ENCODE data around the gene RFXANK.
"Not testable (repeated sequence)": the region's sequence is repeated elsewhere in the genome, so short reads cannot be mapped to it uniquely, and the experiment has no call there.

Gene RFXANK

GRCh38 chr19:19170873-19171672 lies 21.0 kb upstream of the RFXANK start:
- Histone ChIP-seq H3K4me1 (ENCODE audit: insufficient read depth, low read length) (no peaks in the 10 kb centered on the region; the same call in 1 of the 2 replicates), H3K4me3 (ENCODE audit: low read length) (no peak overlapping the region; the same call in 1 of the 2 replicates), H3K27ac (ENCODE audit: low read depth, low read length) (no peak overlapping the region), H3K27me3 (ENCODE audit: insufficient read depth, low read length) (peaks cover 26% of the 10 kb centered on the region), H3K36me3 (ENCODE audit: insufficient read depth, low read length) (no peaks in the 10 kb centered on the region), H3K9me3 (ENCODE audit: insufficient read depth, low read depth, low read length) (no peaks in the 10 kb centered on the region), H3K9ac (ENCODE audit: low read depth, low read length) (no peak overlapping the region)
- WGBS, result 87% methylated on average over 6 of the region's 6 CpGs

DNA sequence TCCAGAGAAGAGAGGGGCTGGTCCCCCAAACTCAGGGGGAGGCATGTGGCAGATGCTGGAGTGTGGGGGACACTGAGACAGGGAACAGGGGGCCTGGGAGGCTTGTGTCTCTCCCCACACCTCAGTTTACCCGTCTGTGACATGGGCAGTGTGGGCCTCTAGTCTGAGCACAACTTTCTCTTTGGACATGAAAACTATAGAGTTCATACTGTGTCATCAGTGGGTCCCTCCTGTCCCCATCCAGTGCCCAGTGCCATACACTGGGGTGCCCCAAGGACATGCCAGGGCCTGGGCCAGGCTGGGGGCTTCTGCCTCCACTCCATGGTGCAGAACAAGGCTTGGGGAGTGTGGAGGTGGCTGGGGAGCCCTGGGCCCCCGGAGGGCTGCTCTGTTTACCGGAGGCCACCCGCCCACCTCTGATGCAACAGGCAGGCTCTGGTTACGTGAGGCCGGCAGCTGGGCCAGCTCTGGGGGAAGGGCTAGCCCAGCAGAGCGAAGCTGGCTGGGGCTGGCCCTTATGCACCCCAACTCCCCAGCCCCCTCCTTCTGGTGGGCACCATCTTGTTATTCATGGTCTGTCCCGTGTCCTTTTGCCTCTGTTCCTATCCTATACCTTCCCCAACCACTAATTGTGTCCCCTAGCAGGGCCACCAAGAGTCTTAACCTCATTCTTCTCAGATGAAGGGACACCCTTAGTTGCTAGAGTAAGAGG lies 20.1 kb upstream of the RFXANK start:
- Histone ChIP-seq H3K36me3 (ENCODE audit: insufficient read depth, low read length) (no peaks in the 10 kb centered on the region), H3K4me3 (ENCODE audit: low read length) (no peak overlapping the region), H3K9ac (ENCODE audit: low read depth, low read length) (no peak overlapping the region), H3K9me3 (ENCODE audit: insufficient read depth, low read depth, low read length) (no peaks in the 10 kb centered on the region), H3K27me3 (ENCODE audit: insufficient read depth, low read length) (peaks cover 26% of the 10 kb centered on the region), H3K4me1 (ENCODE audit: insufficient read depth, low read length) (no peaks in the 10 kb centered on the region; the same call in 1 of the 2 replicates), H3K27ac (ENCODE audit: low read depth, low read length) (no peak overlapping the region)
- WGBS, result 67% methylated on average over 8 of the region's 8 CpGs

DNA sequence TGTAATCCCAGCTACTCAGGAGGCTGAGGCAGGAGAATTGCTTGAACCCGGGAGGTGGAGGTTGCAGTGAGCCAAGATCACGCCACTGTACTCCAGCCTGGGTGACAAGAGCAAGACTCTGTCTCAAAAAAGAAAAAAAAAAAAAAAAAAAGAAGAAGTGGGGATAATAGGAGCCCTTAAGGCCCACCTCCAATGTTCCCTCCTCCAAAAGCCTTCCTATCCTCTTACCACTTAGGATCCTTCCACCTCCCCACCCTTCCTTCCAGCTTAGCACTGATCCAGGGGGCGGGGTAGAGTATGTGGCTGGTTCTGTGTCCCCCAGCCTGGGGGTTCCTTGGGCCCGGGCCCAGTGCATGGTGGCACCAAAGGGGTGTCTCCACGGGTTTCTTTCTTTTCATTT lies 18.8 kb upstream of the RFXANK start:
- peaks cover 26% of the 10 kb centered on the region for H3K27me3 ChIP-seq (ENCODE audit: insufficient read depth, low read length)
- not testable (repeated sequence) for H3K27ac ChIP-seq (ENCODE audit: low read depth, low read length); H3K4me1 ChIP-seq (ENCODE audit: insufficient read depth, low read length); H3K4me3 ChIP-seq (ENCODE audit: low read length); H3K9ac ChIP-seq (ENCODE audit: low read depth, low read length); H3K9me3 ChIP-seq (ENCODE audit: insufficient read depth, low read depth, low read length); H3K36me3 ChIP-seq (ENCODE audit: insufficient read depth, low read length)
- WGBS, result 88% methylated on average over 4 of the region's 5 CpGs

GRCh38 chr19:19176950-19177349 lies 15.1 kb upstream of the RFXANK start:
- peaks cover 3% of the 10 kb centered on the region for H3K36me3 ChIP-seq (ENCODE audit: insufficient read depth, low read length)
- WGBS, result 87% methylated on average over 8 of the region's 8 CpGs

GRCh38 chr19:19179548-19180441 lies 12.3 kb upstream of the RFXANK start:
- Histone ChIP-seq H3K4me1 (ENCODE audit: insufficient read depth, low read length) (no peaks in the 10 kb centered on the region), H3K4me3 (ENCODE audit: low read length) (no peak overlapping the region), H3K9ac (ENCODE audit: low read depth, low read length) (no peak overlapping the region; the same call in 1 of the 2 replicates), H3K27ac (ENCODE audit: low read depth, low read length) (no peak overlapping the region), H3K36me3 (ENCODE audit: insufficient read depth, low read length) (peaks cover 10% of the 10 kb centered on the region), H3K9me3 (ENCODE audit: insufficient read depth, low read depth, low read length) (no peaks in the 10 kb centered on the region), H3K27me3 (ENCODE audit: insufficient read depth, low read length) (no peaks in the 10 kb centered on the region)
- WGBS, result 92% methylated on average over 17 of the region's 17 CpGs

More at GRCh38 chr19:19176950-19177349, 15.1 kb upstream of the RFXANK start:
- Histone ChIP-seq H3K27me3 (ENCODE audit: insufficient read depth, low read length) (no peaks in the 10 kb centered on the region), H3K4me1 (ENCODE audit: insufficient read depth, low read length) (no peaks in the 10 kb centered on the region; the same call in 1 of the 2 replicates), H3K27ac (ENCODE audit: low read depth, low read length) (no peak overlapping the region), H3K9me3 (ENCODE audit: insufficient read depth, low read depth, low read length) (no peaks in the 10 kb centered on the region), H3K4me3 (ENCODE audit: low read length) (no peak overlapping the region), H3K9ac (ENCODE audit: low read depth, low read length) (no peak overlapping the region)

GRCh38 chr19:19181488-19181998 lies 10.5 kb upstream of the RFXANK start:
- no peak overlapping the region for H3K4me3 ChIP-seq (ENCODE audit: low read length)
- WGBS, result 95% methylated on average over 9 of the region's 9 CpGs
- no peak overlapping the region for H3K27ac ChIP-seq (ENCODE audit: low read depth, low read length)
- no peak overlapping the region for H3K9ac ChIP-seq (ENCODE audit: low read depth, low read length)
- no peaks in the 10 kb centered on the region for H3K9me3 ChIP-seq (ENCODE audit: insufficient read depth, low read depth, low read length)
- no peaks in the 10 kb centered on the region for H3K27me3 ChIP-seq (ENCODE audit: insufficient read depth, low read length)
- peaks cover 10% of the 10 kb centered on the region for H3K36me3 ChIP-seq (ENCODE audit: insufficient read depth, low read length)
- no peaks in the 10 kb centered on the region for H3K4me1 ChIP-seq (ENCODE audit: insufficient read depth, low read length)

DNA sequence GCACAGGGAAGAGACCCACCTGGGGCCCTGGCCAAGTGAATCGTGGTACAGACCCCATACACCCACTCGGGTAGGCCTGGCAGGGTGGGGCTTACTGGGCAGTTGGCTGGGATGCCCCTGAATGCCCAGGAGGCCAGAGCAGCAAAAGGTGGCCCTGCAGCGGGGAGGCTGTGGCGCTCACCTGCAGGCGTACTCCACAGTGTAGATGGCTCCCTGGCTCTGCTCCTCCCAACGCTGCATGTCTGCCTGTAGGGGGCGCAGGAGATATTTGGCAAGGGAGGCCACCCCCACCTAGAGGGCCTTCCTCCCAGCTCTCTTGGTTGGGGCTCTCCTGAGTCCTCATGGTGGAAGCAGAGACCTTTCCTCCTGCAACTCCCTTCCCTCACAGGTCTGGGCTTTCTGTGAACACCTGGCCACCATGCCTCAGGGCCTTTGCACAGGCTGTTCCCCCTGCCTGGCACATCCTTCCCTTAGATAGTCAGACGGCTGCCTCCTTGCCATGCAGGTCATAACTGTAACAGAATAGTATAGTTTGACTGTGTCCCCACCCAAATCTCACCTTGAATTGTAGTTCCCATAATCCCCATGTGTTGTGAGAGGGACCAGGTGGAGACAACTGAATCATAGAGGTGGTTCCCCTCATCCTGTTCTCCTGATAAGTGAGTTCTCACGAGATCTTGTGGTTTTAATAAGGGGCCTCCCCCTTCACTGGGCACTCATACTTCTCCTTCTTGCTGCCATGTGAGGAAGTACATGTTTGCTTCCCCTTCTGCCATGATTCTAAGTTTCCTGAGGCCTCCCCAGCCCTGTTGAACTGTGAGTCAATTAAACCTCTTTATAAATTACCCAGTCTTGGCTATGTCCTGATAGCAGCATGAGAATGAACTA lies 6.0 kb upstream of the RFXANK start:
- 55% methylated on average over 9 of the region's 9 CpGs for whole genome bisulfite sequencing
- no peaks in the 10 kb centered on the region for H3K9me3 ChIP-seq (ENCODE audit: insufficient read depth, low read depth, low read length)
- no peak overlapping the region for H3K9ac ChIP-seq (ENCODE audit: low read depth, low read length)
- H3K27me3 ChIP-seq (ENCODE audit: insufficient read depth, low read length), result no peaks in the 10 kb centered on the region
- H3K27ac ChIP-seq (ENCODE audit: low read depth, low read length), result no peak overlapping the region
- H3K36me3 ChIP-seq (ENCODE audit: insufficient read depth, low read length), result peaks cover 10% of the 10 kb centered on the region
- H3K4me3 ChIP-seq (ENCODE audit: low read length), result no peak overlapping the region
- no peaks in the 10 kb centered on the region for H3K4me1 ChIP-seq (ENCODE audit: insufficient read depth, low read length)

GRCh38 chr19:19186742-19187141 lies 5.3 kb upstream of the RFXANK start:
- no peak overlapping the region for H3K9ac ChIP-seq (ENCODE audit: low read depth, low read length)
- WGBS, result 96% methylated on average over 14 of the region's 14 CpGs
- H3K27ac ChIP-seq (ENCODE audit: low read depth, low read length), result no peak overlapping the region
- H3K36me3 ChIP-seq (ENCODE audit: insufficient read depth, low read length), result peaks cover 9% of the 10 kb centered on the region
- no peaks in the 10 kb centered on the region for H3K9me3 ChIP-seq (ENCODE audit: insufficient read depth, low read depth, low read length)
- no peak overlapping the region for H3K4me3 ChIP-seq (ENCODE audit: low read length)
- H3K4me1 ChIP-seq (ENCODE audit: insufficient read depth, low read length), result no peaks in the 10 kb centered on the region
- no peaks in the 10 kb centered on the region for H3K27me3 ChIP-seq (ENCODE audit: insufficient read depth, low read length)

DNA sequence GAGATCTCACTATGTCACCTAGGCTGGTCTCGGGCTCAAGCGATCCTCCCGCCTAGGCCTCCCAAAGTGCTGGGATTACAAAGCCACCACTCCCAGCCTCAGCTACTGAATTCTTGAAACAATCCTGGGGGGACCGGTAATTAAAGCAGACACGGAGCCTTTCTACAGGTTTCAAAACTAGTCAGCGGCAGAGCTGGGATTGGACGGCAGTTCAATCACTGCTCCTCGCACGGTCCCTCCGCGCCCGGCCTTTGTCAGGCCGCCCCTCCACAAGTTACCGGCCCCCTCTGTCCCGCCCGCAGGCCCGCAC lies 335 bp upstream of the RFXANK start:
- no peaks in the 10 kb centered on the region for H3K27me3 ChIP-seq (ENCODE audit: insufficient read depth, low read length)
- peak overlapping the region; percentile 85 for H3K4me3 ChIP-seq (ENCODE audit: low read length)
- WGBS, result under 1% methylated on average over 17 of the region's 17 CpGs
- H3K9ac ChIP-seq (ENCODE audit: low read depth, low read length), result peak overlapping the region; percentile 88
- peaks cover 11% of the 10 kb centered on the region; the same call in 1 of the 2 replicates for H3K36me3 ChIP-seq (ENCODE audit: insufficient read depth, low read length)
- peak overlapping the region; percentile 96 for H3K27ac ChIP-seq (ENCODE audit: low read depth, low read length)
- H3K9me3 ChIP-seq (ENCODE audit: insufficient read depth, low read depth, low read length), result no peaks in the 10 kb centered on the region
- H3K4me1 ChIP-seq (ENCODE audit: insufficient read depth, low read length), result no peaks in the 10 kb centered on the region

- Histone ChIP-seq H3K4me1 (ENCODE audit: insufficient read depth, low read length) (no peaks in the 10 kb centered on the region), H3K27ac (ENCODE audit: low read depth, low read length) (peak overlapping the region; percentile 58)
- WGBS, result 9% methylated on average over 22 of the region's 22 CpGs
These were observed 909 bp downstream of the RFXANK start for GRCh38 chr19:19192910-19193423.

More at GRCh38 chr19:19192910-19193423, 909 bp downstream of the RFXANK start:
- Histone ChIP-seq H3K4me3 (ENCODE audit: low read length) (peak overlapping the region; percentile 85), H3K9me3 (ENCODE audit: insufficient read depth, low read depth, low read length) (no peaks in the 10 kb centered on the region), H3K27me3 (ENCODE audit: insufficient read depth, low read length) (no peaks in the 10 kb centered on the region), H3K9ac (ENCODE audit: low read depth, low read length) (peak overlapping the region; percentile 82), H3K36me3 (ENCODE audit: insufficient read depth, low read length) (peaks cover 17% of the 10 kb centered on the region)
